HUDEP-2 (cell line): Measurements from ENCODE around the gene APOA5.
"Not testable (repeated sequence)": the region's sequence is repeated elsewhere in the genome, so short reads cannot be mapped to it uniquely, and the experiment has no call there.

Experiments used
- DNase-seq, 76 experiments: peaks; one replicate each; lab custom pipeline; 2025; ENCODE audit not compliant: unreplicated experiment in 76 of 76; lab: John Stamatoyannopoulos, UW

APOA5 gene

GRCh38 chr11:116777056-116777455 lies 14.6 kb downstream of the APOA5 start:
- DNase-seq = peak in 20 of 76 experiments; percentile 10 to 65 (median 30)

- DNase-seq = peak in 10 of 76 experiments; percentile 2 to 58 (median 34)
Measured at GRCh38 chr11:116776522-116776984, 15.1 kb downstream of the APOA5 start.

DNA sequence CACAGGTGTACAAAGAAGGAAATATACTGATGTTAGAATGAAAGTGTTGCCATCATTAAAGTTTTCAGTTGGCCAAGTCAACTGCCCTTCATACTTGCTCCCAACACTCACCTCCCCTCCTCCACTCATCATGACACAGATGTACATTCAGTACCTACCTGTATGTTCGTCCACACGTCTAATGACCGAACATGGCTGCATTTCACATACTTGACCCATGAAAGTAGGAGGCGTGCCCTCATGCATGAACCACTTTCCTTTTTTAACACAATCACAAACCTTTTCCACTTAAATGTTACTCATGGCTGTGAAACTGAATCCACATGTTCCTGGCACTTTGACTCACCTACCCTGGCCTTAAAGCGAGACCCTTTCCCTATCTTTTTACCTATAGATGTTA lies 15.7 kb downstream of the APOA5 start:
- no peak for DNase-seq

DNA sequence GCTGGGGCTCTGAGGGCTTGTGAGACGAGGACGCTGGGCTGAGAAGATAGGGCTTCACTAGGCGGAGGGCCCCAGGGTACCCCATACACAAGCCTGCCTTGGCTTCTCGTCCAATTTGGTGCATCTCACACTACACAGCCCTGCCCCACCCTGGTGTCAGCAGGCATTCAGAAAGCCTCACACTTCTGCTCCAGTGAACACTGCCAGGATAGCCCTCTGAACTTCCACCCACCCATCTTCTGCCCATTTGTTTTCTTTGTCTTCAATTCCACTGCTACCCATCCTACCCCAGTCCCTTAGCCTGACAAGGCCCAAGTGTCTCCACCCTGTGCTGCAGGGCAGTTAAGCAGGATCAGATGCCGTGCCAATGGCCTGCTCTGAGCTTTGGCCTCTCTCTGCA lies 17.0 kb downstream of the APOA5 start:
- peak in 46 of 76 experiments; percentile 4 to 65 (median 25) for DNase-seq

GRCh38 chr11:116773203-116774097 lies 18.2 kb downstream of the APOA5 start:
- peak in 25 of 76 experiments; percentile 18 to 85 (median 69) for DNase-seq

DNA sequence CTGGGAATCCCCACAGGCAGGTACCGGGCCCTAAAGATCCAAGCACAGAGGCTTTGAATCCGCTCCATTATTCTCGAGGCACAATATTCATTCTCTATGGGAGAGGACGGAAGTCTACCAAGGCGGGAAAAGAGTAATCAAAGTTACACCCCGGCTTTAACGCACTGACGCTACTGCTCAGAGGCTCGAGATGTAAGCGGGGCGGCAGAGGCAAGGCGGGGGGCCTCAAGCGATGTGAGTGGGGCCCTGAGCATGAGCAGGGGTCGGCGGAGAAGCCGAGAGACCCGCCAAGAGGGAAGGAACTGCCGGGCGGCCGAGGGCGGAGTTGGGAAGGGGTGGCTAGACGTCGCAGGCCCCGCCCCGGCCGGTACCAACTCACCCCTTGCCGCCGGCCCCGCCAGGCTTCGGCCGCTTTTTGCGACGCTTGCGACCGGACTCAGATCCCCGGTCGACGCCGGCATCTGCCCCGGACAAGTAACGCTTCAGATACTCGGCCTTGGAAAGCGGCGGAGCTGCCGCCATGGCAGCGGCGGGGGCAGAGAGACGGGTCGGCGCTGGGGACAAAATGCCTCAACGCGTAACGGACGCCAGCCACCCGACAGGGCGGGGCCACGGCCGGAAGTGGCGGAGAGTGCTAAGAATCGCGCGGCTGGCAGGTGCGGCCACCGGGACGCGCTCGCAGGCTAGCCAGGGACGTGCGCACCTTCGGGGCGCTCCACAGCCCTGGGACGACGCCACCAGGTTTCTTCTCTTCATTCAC lies 19.1 kb downstream of the APOA5 start, which contains the start of gene BUD13:
BUD13 (minus strand) TSS at position 545 of the 760 bp plus-strand sequence; CDS start at position 522, 23 bp downstream.
- peak in 75 of 76 experiments; percentile 38 to 91 (median 80) for DNase-seq

GRCh38 chr11:116771935-116772334 lies 19.7 kb downstream of the APOA5 start:
- no peak for DNase-seq

- no peak for DNase-seq
Measured at GRCh38 chr11:116762132-116762531, 29.5 kb downstream of the APOA5 start.

- DNase-seq = not testable (repeated sequence)
Measured at GRCh38 chr11:116756044-116756443, 35.6 kb downstream of the APOA5 start.

- no peak for DNase-seq
Measured at GRCh38 chr11:116750070-116750718, 41.5 kb downstream of the APOA5 start.

- no peak for DNase-seq
Measured at GRCh38 chr11:116742104-116742503, 49.6 kb downstream of the APOA5 start.

GRCh38 chr11:116740741-116741140 lies 50.9 kb downstream of the APOA5 start:
- no peak for DNase-seq
